Suprapubic skin (tissue), 4 donors: Measurements from ENCODE around the gene PCYT1A.

Source experiments
- CTCF ChIP-seq, 2 donors: fragments of 200-600 bp in 1 of 2; fragments of 450-650 bp in 1 of 2; sonication (generic) in 1 of 2; IDR thresholded peaks; one replicate each; pipeline ENCODE4 v1.5.1; 2016 to 2019; ENCODE audit warnings: antibody characterized with exemption in 2 of 2, mild to moderate bottlenecking in 1 of 2, moderate library complexity in 1 of 2
- EP300 ChIP-seq: sonication (generic); formaldehyde crosslinking; IDR thresholded peaks from one replicate; pipeline ENCODE4 v1.6.1; 2017; ENCODE audit warnings: antibody characterized with exemption
- POLR2A ChIP-seq, 2 donors: fragments of 450-650 bp; IDR thresholded peaks; one replicate each; pipeline ENCODE4 v1.6.1; 2017; ENCODE audit warnings: antibody characterized with exemption in 2 of 2, mild to moderate bottlenecking in 2 of 2, moderate library complexity in 2 of 2
- POLR2AphosphoS5 ChIP-seq, 3 donors: sonication (generic); formaldehyde crosslinking; IDR thresholded peaks; one replicate each; pipeline ENCODE4 v1.6.1; 2017; ENCODE audit warnings: antibody characterized with exemption in 3 of 3

GRCh38 chr3:196315821-196316220, 28.3 kb upstream of the PCYT1A start:
- TF ChIP-seq CTCF (IDR thresholded peaks at IDR 0.05) (no peak), EP300 (no peak), POLR2AphosphoS5 (IDR thresholded peaks at IDR 0.05) (no peak), POLR2A (IDR thresholded peaks at IDR 0.05) (no peak)
